ENCODE measurements around the gene EML2. TPM values are rescaled to one million over a fixed set of nuclear protein-coding genes. Genes with fewer than 3 reads are reported as not detected.

The EML2 gene
- total and polyA plus RNA-seq, 7 donors: 10.4 to 75.6 (median 34.6) TPM

GRCh38 chr19:45645631-45646344 is 6.6 kb upstream of the EML2 start:
- peak overlapping the region in 1 of 4 donors; percentile 64 for H3K27ac ChIP-seq
- intact Hi-C loops (cut with DNase I): no loop called here
- H3K27me3 ChIP-seq: peaks cover 15 to 47% (median 29%) of the 10 kb centered on the region in 3 donors
- no peak for TF ChIP-seq EP300 (IDR thresholded peaks at IDR 0.05)
- TF ChIP-seq POLR2AphosphoS5 (IDR thresholded peaks at IDR 0.05): no peak
- H3K4me1 ChIP-seq: peaks cover 0 to 42% (median 29%) of the 10 kb centered on the region in 4 donors
- H3K9me3 ChIP-seq: no peaks in the 10 kb centered on the region
- 1 to 2% methylated on average over 27 of the region's 27 CpGs for WGBS, 2 donors
- DNase-seq: peak; percentile 86
- peak overlapping the region in 3 of 4 donors; percentile 28 to 46 (median 31) for H3K4me3 ChIP-seq
- no peaks in the 10 kb centered on the region for H3K36me3 ChIP-seq

GRCh38 chr19:45645068-45645630 is 6.0 kb upstream of the EML2 start:
- no peak for TF ChIP-seq POLR2A (IDR thresholded peaks at IDR 0.05)
- TF ChIP-seq EP300 (IDR thresholded peaks at IDR 0.05): no peak
- no peak for TF ChIP-seq CTCF (IDR thresholded peaks at IDR 0.05)
- TF ChIP-seq POLR2AphosphoS5 (IDR thresholded peaks at IDR 0.05): no peak
- intact Hi-C loops (cut with DNase I): no loop called here
- Histone ChIP-seq H3K27ac (no peak overlapping the region), H3K27me3 (peaks cover 15 to 44% (median 29%) of the 10 kb centered on the region in 3 donors), H3K36me3 (no peaks in the 10 kb centered on the region), H3K4me1 (peaks cover 0 to 42% (median 29%) of the 10 kb centered on the region in 4 donors), H3K9me3 (no peaks in the 10 kb centered on the region), H3K4me3 (peak overlapping the region in 3 of 4 donors; percentile 28 to 46 (median 31))
- 11 to 21% methylated on average over 35 of the region's 35 CpGs for WGBS, 2 donors
- peak; percentile 67 for DNase-seq

GRCh38 chr19:45643927-45644771 is 5.0 kb upstream of the EML2 start:
- Histone ChIP-seq H3K36me3 (no peaks in the 10 kb centered on the region), H3K9me3 (no peaks in the 10 kb centered on the region), H3K4me3 (no peak overlapping the region), H3K27ac (no peak overlapping the region), H3K4me1 (peaks cover 0 to 48% (median 29%) of the 10 kb centered on the region in 4 donors), H3K27me3 (peaks cover 15 to 41% (median 29%) of the 10 kb centered on the region in 3 donors)
- 36 to 47% methylated on average over 14 of the region's 14 CpGs for WGBS, 2 donors
- no peak for DNase-seq
- TF ChIP-seq POLR2AphosphoS5 (IDR thresholded peaks at IDR 0.05) (no peak), CTCF (IDR thresholded peaks at IDR 0.05) (no peak), POLR2A (IDR thresholded peaks at IDR 0.05) (no peak), EP300 (IDR thresholded peaks at IDR 0.05) (no peak)
- intact Hi-C loops (cut with DNase I): loop anchor here (1.0 to 5.0 kb wide), 3 partner anchors 37 to 217 kb away; no protein-coding TSS in a partner anchor

- H3K27ac ChIP-seq: no peak overlapping the region
- H3K4me1 ChIP-seq: peaks cover 0 to 56% (median 36%) of the 10 kb centered on the region in 4 donors
- intact Hi-C loops (cut with DNase I): loop anchor here (1.0 to 5.0 kb wide), 3 partner anchors 36 to 216 kb away; no protein-coding TSS in a partner anchor
- no peaks in the 10 kb centered on the region for H3K36me3 ChIP-seq
- no peaks in the 10 kb centered on the region for H3K9me3 ChIP-seq
- WGBS, 2 donors: 4 to 8% methylated on average over 39 of the region's 39 CpGs
- peak; percentile 86 for DNase-seq
- TF ChIP-seq POLR2A (IDR thresholded peaks at IDR 0.05) (no peak), CTCF (IDR thresholded peaks at IDR 0.05) (peak; percentile 89 to 99 (median 98))
- peaks cover 15 to 41% (median 29%) of the 10 kb centered on the region in 3 donors for H3K27me3 ChIP-seq
- H3K4me3 ChIP-seq: no peak overlapping the region
These were observed 4.1 kb upstream of the EML2 start for GRCh38 chr19:45643024-45643926.
